ENCODE data around the gene FAM47E.

DNA sequence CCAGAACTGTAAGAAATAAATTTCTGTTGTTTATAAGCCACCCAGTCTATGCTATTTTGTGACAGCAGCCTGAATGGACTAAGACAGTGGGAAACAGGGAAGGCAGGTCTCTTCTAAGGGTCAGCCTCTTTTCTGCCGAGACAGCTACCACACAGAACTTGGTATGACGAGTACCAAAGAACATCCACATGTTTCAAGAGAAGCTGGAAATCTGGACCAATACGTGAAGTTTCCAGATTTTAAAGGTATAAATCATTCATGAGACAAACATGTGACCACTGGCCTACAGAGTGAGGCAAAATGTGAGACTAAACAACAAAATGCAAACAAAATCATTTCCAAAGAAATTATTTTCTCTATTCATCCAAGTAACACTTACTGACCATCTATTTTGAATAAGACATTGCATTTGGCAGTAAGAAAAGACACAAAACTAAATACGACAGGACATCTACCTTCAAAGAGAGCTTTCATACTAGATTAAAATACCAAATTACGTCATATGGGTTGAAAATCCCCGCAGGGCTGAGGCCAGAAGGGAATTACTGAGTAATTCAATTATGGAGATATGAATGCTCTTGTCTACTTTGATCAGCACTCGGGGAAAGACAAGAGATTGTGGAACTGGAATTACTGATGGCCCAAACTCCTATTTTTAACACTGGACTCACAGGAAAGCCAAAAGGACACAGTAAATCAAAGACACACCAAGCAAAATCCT, 45.1 kb upstream of the FAM47E start:
- TF ChIP-seq YY1 (IDR thresholded peaks at IDR 0.05) (no peak), SP1 (IDR thresholded peaks at IDR 0.05) (no peak), EGR1 (IDR thresholded peaks at IDR 0.05; ENCODE audit: low read depth in 2 of 2) (no peak), HNF4A (conservative IDR thresholded peaks at IDR 0.05) (no peak), RAD21 (IDR thresholded peaks at IDR 0.05) (no peak), TAF1 (conservative IDR thresholded peaks at IDR 0.05) (no peak)
- TF ChIP-seq, protein P1, sequence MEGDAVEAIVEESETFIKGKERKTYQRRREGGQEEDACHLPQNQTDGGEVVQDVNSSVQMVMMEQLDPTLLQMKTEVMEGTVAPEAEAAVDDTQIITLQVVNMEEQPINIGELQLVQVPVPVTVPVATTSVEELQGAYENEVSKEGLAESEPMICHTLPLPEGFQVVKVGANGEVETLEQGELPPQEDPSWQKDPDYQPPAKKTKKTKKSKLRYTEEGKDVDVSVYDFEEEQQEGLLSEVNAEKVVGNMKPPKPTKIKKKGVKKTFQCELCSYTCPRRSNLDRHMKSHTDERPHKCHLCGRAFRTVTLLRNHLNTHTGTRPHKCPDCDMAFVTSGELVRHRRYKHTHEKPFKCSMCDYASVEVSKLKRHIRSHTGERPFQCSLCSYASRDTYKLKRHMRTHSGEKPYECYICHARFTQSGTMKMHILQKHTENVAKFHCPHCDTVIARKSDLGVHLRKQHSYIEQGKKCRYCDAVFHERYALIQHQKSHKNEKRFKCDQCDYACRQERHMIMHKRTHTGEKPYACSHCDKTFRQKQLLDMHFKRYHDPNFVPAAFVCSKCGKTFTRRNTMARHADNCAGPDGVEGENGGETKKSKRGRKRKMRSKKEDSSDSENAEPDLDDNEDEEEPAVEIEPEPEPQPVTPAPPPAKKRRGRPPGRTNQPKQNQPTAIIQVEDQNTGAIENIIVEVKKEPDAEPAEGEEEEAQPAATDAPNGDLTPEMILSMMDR (IDR thresholded peaks at IDR 0.05; ENCODE audit: low read depth, low read length, missing input control) = no peak
- TF ChIP-seq, protein P2, sequence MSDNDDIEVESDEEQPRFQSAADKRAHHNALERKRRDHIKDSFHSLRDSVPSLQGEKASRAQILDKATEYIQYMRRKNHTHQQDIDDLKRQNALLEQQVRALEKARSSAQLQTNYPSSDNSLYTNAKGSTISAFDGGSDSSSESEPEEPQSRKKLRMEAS (IDR thresholded peaks at IDR 0.05) = no peak
- TF ChIP-seq, protein P3, sequence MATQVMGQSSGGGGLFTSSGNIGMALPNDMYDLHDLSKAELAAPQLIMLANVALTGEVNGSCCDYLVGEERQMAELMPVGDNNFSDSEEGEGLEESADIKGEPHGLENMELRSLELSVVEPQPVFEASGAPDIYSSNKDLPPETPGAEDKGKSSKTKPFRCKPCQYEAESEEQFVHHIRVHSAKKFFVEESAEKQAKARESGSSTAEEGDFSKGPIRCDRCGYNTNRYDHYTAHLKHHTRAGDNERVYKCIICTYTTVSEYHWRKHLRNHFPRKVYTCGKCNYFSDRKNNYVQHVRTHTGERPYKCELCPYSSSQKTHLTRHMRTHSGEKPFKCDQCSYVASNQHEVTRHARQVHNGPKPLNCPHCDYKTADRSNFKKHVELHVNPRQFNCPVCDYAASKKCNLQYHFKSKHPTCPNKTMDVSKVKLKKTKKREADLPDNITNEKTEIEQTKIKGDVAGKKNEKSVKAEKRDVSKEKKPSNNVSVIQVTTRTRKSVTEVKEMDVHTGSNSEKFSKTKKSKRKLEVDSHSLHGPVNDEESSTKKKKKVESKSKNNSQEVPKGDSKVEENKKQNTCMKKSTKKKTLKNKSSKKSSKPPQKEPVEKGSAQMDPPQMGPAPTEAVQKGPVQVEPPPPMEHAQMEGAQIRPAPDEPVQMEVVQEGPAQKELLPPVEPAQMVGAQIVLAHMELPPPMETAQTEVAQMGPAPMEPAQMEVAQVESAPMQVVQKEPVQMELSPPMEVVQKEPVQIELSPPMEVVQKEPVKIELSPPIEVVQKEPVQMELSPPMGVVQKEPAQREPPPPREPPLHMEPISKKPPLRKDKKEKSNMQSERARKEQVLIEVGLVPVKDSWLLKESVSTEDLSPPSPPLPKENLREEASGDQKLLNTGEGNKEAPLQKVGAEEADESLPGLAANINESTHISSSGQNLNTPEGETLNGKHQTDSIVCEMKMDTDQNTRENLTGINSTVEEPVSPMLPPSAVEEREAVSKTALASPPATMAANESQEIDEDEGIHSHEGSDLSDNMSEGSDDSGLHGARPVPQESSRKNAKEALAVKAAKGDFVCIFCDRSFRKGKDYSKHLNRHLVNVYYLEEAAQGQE (IDR thresholded peaks at IDR 0.05) = no peak
- TF ChIP-seq, protein P4, sequence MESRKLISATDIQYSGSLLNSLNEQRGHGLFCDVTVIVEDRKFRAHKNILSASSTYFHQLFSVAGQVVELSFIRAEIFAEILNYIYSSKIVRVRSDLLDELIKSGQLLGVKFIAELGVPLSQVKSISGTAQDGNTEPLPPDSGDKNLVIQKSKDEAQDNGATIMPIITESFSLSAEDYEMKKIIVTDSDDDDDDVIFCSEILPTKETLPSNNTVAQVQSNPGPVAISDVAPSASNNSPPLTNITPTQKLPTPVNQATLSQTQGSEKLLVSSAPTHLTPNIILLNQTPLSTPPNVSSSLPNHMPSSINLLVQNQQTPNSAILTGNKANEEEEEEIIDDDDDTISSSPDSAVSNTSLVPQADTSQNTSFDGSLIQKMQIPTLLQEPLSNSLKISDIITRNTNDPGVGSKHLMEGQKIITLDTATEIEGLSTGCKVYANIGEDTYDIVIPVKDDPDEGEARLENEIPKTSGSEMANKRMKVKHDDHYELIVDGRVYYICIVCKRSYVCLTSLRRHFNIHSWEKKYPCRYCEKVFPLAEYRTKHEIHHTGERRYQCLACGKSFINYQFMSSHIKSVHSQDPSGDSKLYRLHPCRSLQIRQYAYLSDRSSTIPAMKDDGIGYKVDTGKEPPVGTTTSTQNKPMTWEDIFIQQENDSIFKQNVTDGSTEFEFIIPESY (IDR thresholded peaks at IDR 0.05) = no peak

Data from liver (tissue), 3 donors.